H9 (cell line): ENCODE results near the gene DIAPH3. TPM values are rescaled to one million over a fixed set of nuclear protein-coding genes. Genes with fewer than 3 reads are reported as not detected.

ENCODE experiments used
- DNase-seq: peaks from one replicate; pipeline ENCODE4 v3.0.0-alpha.2; 2017
- H2AFZ ChIP-seq: one replicate; pipeline ENCODE4 v1.6.1; 2013; ENCODE audit warnings: mild to moderate bottlenecking, low read length, control low read depth, moderate library complexity
- H2AK5ac ChIP-seq: 2 replicates; pipeline ENCODE4 v1.6.1; 2013; ENCODE audit warnings: low read length, control low read depth, mixed read lengths; ENCODE audit not compliant: insufficient read length
- H2BK120ac ChIP-seq: one replicate; pipeline ENCODE4 v1.6.1; 2013; ENCODE audit warnings: low read depth, mild to moderate bottlenecking, low read length, control low read depth, inconsistent platforms; ENCODE audit not compliant: poor library complexity, severe bottlenecking
- H2BK12ac ChIP-seq: 2 replicates; pipeline ENCODE4 v1.6.1; 2013; ENCODE audit warnings: low read length, control low read depth, mixed read lengths, low read depth; ENCODE audit not compliant: insufficient read length
- H2BK15ac ChIP-seq: 2 replicates; pipeline ENCODE4 v1.6.1; 2013; ENCODE audit warnings: low read depth, low read length, control low read depth
- H2BK20ac ChIP-seq: one replicate; pipeline ENCODE4 v1.6.1; 2013; ENCODE audit warnings: low read depth, mild to moderate bottlenecking, low read length, control low read depth, inconsistent platforms; ENCODE audit not compliant: poor library complexity, severe bottlenecking
- H2BK5ac ChIP-seq: 2 replicates; pipeline ENCODE4 v1.6.1; 2013; ENCODE audit warnings: low read length, control low read depth, mixed read lengths; ENCODE audit not compliant: insufficient read length
- H3K14ac ChIP-seq: 2 replicates; pipeline ENCODE4 v1.6.1; 2013; ENCODE audit warnings: low read length, control low read depth; ENCODE audit not compliant: insufficient read depth
- H3K18ac ChIP-seq: 2 replicates; pipeline ENCODE4 v1.6.1; 2013; ENCODE audit warnings: low read depth, mild to moderate bottlenecking, mixed read lengths, low read length, control low read depth; ENCODE audit not compliant: insufficient read length
- H3K23ac ChIP-seq: 2 replicates; pipeline ENCODE4 v1.6.1; 2013; ENCODE audit warnings: low read length, control low read depth, mixed read lengths, low read depth; ENCODE audit not compliant: insufficient read length
- H3K23me2 ChIP-seq: 2 replicates; pipeline ENCODE4 v1.6.1; 2013; ENCODE audit warnings: low read depth, mild to moderate bottlenecking, mixed read lengths, low read length, control low read depth; ENCODE audit not compliant: insufficient read length, poor library complexity, severe bottlenecking
- H3K27ac ChIP-seq: 2 replicates; pipeline ENCODE4 v1.5.1; 2013; ENCODE audit warnings: low read length, control low read depth, mixed read lengths, low read depth; ENCODE audit not compliant: insufficient read length
- H3K27me3 ChIP-seq: 2 replicates; pipeline ENCODE4 v1.6.1; 2013; ENCODE audit warnings: low read length, control low read depth, inconsistent platforms; ENCODE audit not compliant: insufficient read depth
- H3K4ac ChIP-seq: 2 replicates; pipeline ENCODE4 v1.6.1; 2013; ENCODE audit warnings: low read depth, mild to moderate bottlenecking, control low read depth, inconsistent platforms, low read length, moderate library complexity
- H3K4me1 ChIP-seq: 2 replicates; pipeline ENCODE4 v1.6.1; 2013; ENCODE audit warnings: low read length, control low read depth, inconsistent platforms; ENCODE audit not compliant: insufficient read depth
- H3K4me2 ChIP-seq: 2 replicates; pipeline ENCODE4 v1.6.1; 2013; ENCODE audit warnings: low read length, control low read depth, mixed read lengths; ENCODE audit not compliant: insufficient read length, insufficient read depth
- H3K56ac ChIP-seq: 2 replicates; pipeline ENCODE4 v1.6.1; 2013; ENCODE audit warnings: low read depth, mild to moderate bottlenecking, mixed read lengths, low read length, control low read depth; ENCODE audit not compliant: insufficient read length
- H3K79me1 ChIP-seq: 2 replicates; pipeline ENCODE4 v1.6.1; 2013; ENCODE audit warnings: low read depth, mild to moderate bottlenecking, moderate library complexity, low read length, control low read depth, inconsistent platforms; ENCODE audit not compliant: insufficient read depth, poor library complexity, severe bottlenecking
- H3K79me2 ChIP-seq: 2 replicates; pipeline ENCODE4 v1.6.1; 2013; ENCODE audit warnings: low read length, control low read depth, inconsistent platforms; ENCODE audit not compliant: insufficient read depth
- H3K9ac ChIP-seq: 2 replicates; pipeline ENCODE4 v1.6.1; 2013; ENCODE audit warnings: low read length, control low read depth, mixed read lengths; ENCODE audit not compliant: insufficient read length; ENCODE audit errors: extremely low read depth
- H3K9me3 ChIP-seq: one replicate; pipeline ENCODE4 v1.6.1; 2013; ENCODE audit warnings: low read depth, low read length, inconsistent platforms; ENCODE audit not compliant: control insufficient read depth
- H3T11ph ChIP-seq: one replicate; pipeline ENCODE4 v1.6.1; 2013; ENCODE audit warnings: mild to moderate bottlenecking, low read length, control low read depth, inconsistent platforms
- H4K20me1 ChIP-seq: one replicate; pipeline ENCODE4 v1.6.1; 2013; ENCODE audit not compliant: control insufficient read depth, insufficient read length, insufficient read depth
- H4K5ac ChIP-seq: 2 replicates; pipeline ENCODE4 v1.6.1; 2013; ENCODE audit warnings: low read depth, mild to moderate bottlenecking, mixed read lengths, low read length, control low read depth; ENCODE audit not compliant: insufficient read length
- H4K8ac ChIP-seq: replicated peaks from 2 replicates; pipeline ENCODE4 v1.6.1; 2013; ENCODE audit warnings: low read length, control low read depth, mixed read lengths, low read depth; ENCODE audit not compliant: insufficient read length
- H4K91ac ChIP-seq: 2 replicates; pipeline ENCODE4 v1.6.1; 2013; ENCODE audit warnings: low read depth, mild to moderate bottlenecking, moderate library complexity, mixed read lengths, low read length, control low read depth; ENCODE audit not compliant: insufficient read length
- H3K27ac Mint-ChIP-seq, 3 experiments: 2 replicates in 2 of 3; 3 replicates in 1 of 3; pipeline ENCODE4 v1.8.0; 2020 to 2021; ENCODE audit warnings: mixed read lengths in 3 of 3, mild to moderate bottlenecking in 1 of 3, moderate library complexity in 1 of 3
- H3K27me3 Mint-ChIP-seq: 2 replicates; pipeline ENCODE4 v1.8.0; 2021; ENCODE audit warnings: low read depth, mild to moderate bottlenecking, moderate library complexity, mixed read lengths
- H3K36me3 Mint-ChIP-seq, 3 experiments: 2 replicates in 2 of 3; 3 replicates in 1 of 3; pipeline ENCODE4 v1.8.0; 2020 to 2021; ENCODE audit warnings: low read depth in 3 of 3, mixed read lengths in 3 of 3; ENCODE audit not compliant: insufficient read depth in 1 of 3
- H3K4me1 Mint-ChIP-seq, 2 experiments: 2 replicates each; pipeline ENCODE4 v1.8.0; 2020; ENCODE audit warnings: mixed read lengths in 2 of 2
- H3K4me3 Mint-ChIP-seq, 2 experiments: 2 replicates in 1 of 2; 3 replicates in 1 of 2; pipeline ENCODE4 v1.8.0; 2020 to 2021; ENCODE audit warnings: mild to moderate bottlenecking in 2 of 2, mixed read lengths in 2 of 2, moderate library complexity in 1 of 2
- H3K9me3 Mint-ChIP-seq, 2 experiments: 2 replicates in 1 of 2; 3 replicates in 1 of 2; pipeline ENCODE4 v1.8.0; 2020; ENCODE audit warnings: mild to moderate bottlenecking in 2 of 2, mixed read lengths in 2 of 2, moderate library complexity in 1 of 2
- WGBS: extraction: QIAGEN DNeasy Blood & Tissue Kit; methylation state at CpG from one replicate; pipeline ENCODE4 v1.1.7; 2013; ENCODE audit warnings: missing lambda C conversion rate, low lambda C conversion rate, mixed read lengths; ENCODE audit not compliant: insufficient read length; ENCODE audit errors: extremely low coverage; 5-methylcytosine and 5-hydroxymethylcytosine counted together
- total RNA-seq: library from RNA; stranded (reverse); gene quantifications from 2 replicates; pipeline ENCODE4 v1.2.1, GENCODE V29; 2021
- TF ChIP-seq, protein P1 (sequence below): fragments of 200-600 bp; sonication (generic); conservative IDR thresholded peaks from 3 replicates; pipeline ENCODE4 v1.8.0; 2021; ENCODE audit warnings: antibody characterized with exemption, mild to moderate bottlenecking

The DIAPH3 gene
- total RNA-seq, 1 experiment from 2014 or later = 23.1 TPM

GRCh38 chr13:59653916-59654315 lies 509.8 kb downstream of the DIAPH3 start:
- Histone ChIP-seq H2BK12ac (no peak overlapping the region), H3K23me2 (no peaks in the 10 kb centered on the region), H3K79me2 (no peaks in the 10 kb centered on the region), H2AFZ (no peak overlapping the region), H3K23ac (no peak overlapping the region), H4K91ac (no peak overlapping the region), H3K4ac (no peak overlapping the region), H2BK15ac (no peak overlapping the region), H4K8ac (no peak overlapping the region), H3K27ac (no peak overlapping the region), H3K56ac (no peak overlapping the region), H2BK5ac (no peak overlapping the region), H3T11ph (no peak overlapping the region), H3K18ac (no peak overlapping the region), H3K9ac (no peak overlapping the region), H3K4me2 (no peak overlapping the region), H2BK120ac (no peak overlapping the region), H4K20me1 (no peaks in the 10 kb centered on the region), H2AK5ac (no peak overlapping the region), H3K14ac (no peak overlapping the region), H3K27me3 (no peaks in the 10 kb centered on the region), H3K9me3 (no peaks in the 10 kb centered on the region), H3K4me1 (no peaks in the 10 kb centered on the region), H4K5ac (no peak overlapping the region), H2BK20ac (no peak overlapping the region), H3K79me1 (no peaks in the 10 kb centered on the region)
- H3K27ac Mint-ChIP-seq = no peak overlapping the region
- H3K4me1 Mint-ChIP-seq = peaks cover 6 to 9% of the 10 kb centered on the region in 2 experiments; a peak in 3 of 4 replicates
- H3K36me3 Mint-ChIP-seq = peaks cover 0 to 4% (median 1%) of the 10 kb centered on the region in 3 experiments; a peak in 1 of 7 replicates
- no CpG with 5 or more reads among the region's 2 CpGs for WGBS
- H3K9me3 Mint-ChIP-seq = no peaks in the 10 kb centered on the region
- no peak for DNase-seq
- H3K27me3 Mint-ChIP-seq = peaks cover 2% of the 10 kb centered on the region; the same call in 1 of the 2 replicates
- TF ChIP-seq, protein P1, sequence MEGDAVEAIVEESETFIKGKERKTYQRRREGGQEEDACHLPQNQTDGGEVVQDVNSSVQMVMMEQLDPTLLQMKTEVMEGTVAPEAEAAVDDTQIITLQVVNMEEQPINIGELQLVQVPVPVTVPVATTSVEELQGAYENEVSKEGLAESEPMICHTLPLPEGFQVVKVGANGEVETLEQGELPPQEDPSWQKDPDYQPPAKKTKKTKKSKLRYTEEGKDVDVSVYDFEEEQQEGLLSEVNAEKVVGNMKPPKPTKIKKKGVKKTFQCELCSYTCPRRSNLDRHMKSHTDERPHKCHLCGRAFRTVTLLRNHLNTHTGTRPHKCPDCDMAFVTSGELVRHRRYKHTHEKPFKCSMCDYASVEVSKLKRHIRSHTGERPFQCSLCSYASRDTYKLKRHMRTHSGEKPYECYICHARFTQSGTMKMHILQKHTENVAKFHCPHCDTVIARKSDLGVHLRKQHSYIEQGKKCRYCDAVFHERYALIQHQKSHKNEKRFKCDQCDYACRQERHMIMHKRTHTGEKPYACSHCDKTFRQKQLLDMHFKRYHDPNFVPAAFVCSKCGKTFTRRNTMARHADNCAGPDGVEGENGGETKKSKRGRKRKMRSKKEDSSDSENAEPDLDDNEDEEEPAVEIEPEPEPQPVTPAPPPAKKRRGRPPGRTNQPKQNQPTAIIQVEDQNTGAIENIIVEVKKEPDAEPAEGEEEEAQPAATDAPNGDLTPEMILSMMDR = no peak
- no peak overlapping the region for H3K4me3 Mint-ChIP-seq
